PC-9 (cell line): ENCODE data around the gene LSM4. TPM values are rescaled to one million over a fixed set of nuclear protein-coding genes. Genes with fewer than 3 reads are reported as not detected.

Experiments used
- BruUV-seq: library from RNA; stranded (reverse); fragments of 400-500 nt; replicated peaks from 2 replicates; lab custom pipeline; 2021; lab: Mats Ljungman, UMichigan
- CTCF ChIA-PET: fragments of 300-600 bp; sonication (Branson Sonifier 250); formaldehyde crosslinking; loops from one replicate; lab custom pipeline; 2022; ENCODE audit warnings: antibody characterized with exemption; lab: Charles Lee
- POLR2A ChIA-PET: fragments of 300-600 bp; sonication (Branson Sonifier 250); formaldehyde crosslinking; loops from one replicate; lab custom pipeline; 2022; ENCODE audit warnings: antibody characterized with exemption; ENCODE audit not compliant: unreplicated experiment; lab: Charles Lee
- DNase-seq, 2 experiments: peaks; one replicate each; pipeline versions ENCODE4 v3.0.0 to v3.0.0-alpha.2; 2015 to 2022; ENCODE audit warnings: mixed read lengths in 1 of 2
- H2AFZ ChIP-seq: fragments of 200-600 bp; sonication (generic); 2 replicates; pipeline ENCODE4 v1.8.1; 2017; ENCODE audit warnings: antibody characterized with exemption
- H3F3A ChIP-seq: fragments of 200-600 bp; sonication (generic); 2 replicates; pipeline ENCODE4 v1.8.1; 2017; ENCODE audit warnings: antibody characterized with exemption, mild to moderate bottlenecking, low read depth; ENCODE audit not compliant: insufficient read depth
- H3K27ac ChIP-seq: fragments of 200-600 bp; sonication (generic); 2 replicates; pipeline ENCODE4 v1.6.1; 2016; ENCODE audit warnings: mixed run types
- H3K27me3 ChIP-seq: fragments of 200-600 bp; sonication (generic); 2 replicates; pipeline ENCODE4 v1.6.1; 2016; ENCODE audit warnings: low read depth, mixed run types; ENCODE audit not compliant: insufficient read depth
- H3K36me3 ChIP-seq: fragments of 200-600 bp; sonication (generic); 2 replicates; pipeline ENCODE4 v1.6.1; 2016; ENCODE audit warnings: low read depth, mixed run types
- H3K4me1 ChIP-seq: fragments of 200-600 bp; sonication (generic); replicated peaks from 2 replicates; pipeline ENCODE4 v1.6.1; 2016; ENCODE audit warnings: mixed run types; ENCODE audit not compliant: insufficient read depth
- H3K4me2 ChIP-seq: fragments of 200-600 bp; sonication (generic); 2 replicates; pipeline ENCODE4 v1.6.1; 2017; ENCODE audit warnings: mixed run types
- H3K4me3 ChIP-seq: fragments of 200-600 bp; sonication (generic); 2 replicates; pipeline ENCODE4 v1.6.1; 2016; ENCODE audit warnings: mixed run types
- H3K79me2 ChIP-seq: fragments of 200-600 bp; sonication (generic); 2 replicates; pipeline ENCODE4 v1.6.1; 2017; ENCODE audit warnings: low read depth, mixed run types
- H3K9me2 ChIP-seq: fragments of 200-600 bp; sonication (generic); 2 replicates; pipeline ENCODE4 v1.8.1; 2017; ENCODE audit warnings: mild to moderate bottlenecking; ENCODE audit not compliant: insufficient read depth
- H3K9me3 ChIP-seq: fragments of 200-600 bp; sonication (generic); 2 replicates; pipeline ENCODE4 v1.8.1; 2016; ENCODE audit warnings: low read depth; ENCODE audit not compliant: insufficient read depth
- H4K20me1 ChIP-seq: fragments of 200-600 bp; sonication (generic); 2 replicates; pipeline ENCODE4 v1.8.1; 2017; ENCODE audit not compliant: insufficient read depth
- CTCF ChIP-seq: fragments of 200-600 bp; sonication (generic); conservative IDR thresholded peaks from 2 replicates; pipeline ENCODE4 v1.6.1; 2017; ENCODE audit warnings: mixed run types, antibody characterized with exemption, mild to moderate bottlenecking, moderate library complexity
- EZH2 ChIP-seq: fragments of 200-600 bp; sonication (generic); IDR thresholded peaks from 2 replicates; pipeline ENCODE4 v1.8.0; 2017; ENCODE audit warnings: antibody characterized with exemption, low read depth
- intact Hi-C: fragments of 100-400 bp; cut with micrococcal nuclease; formaldehyde crosslinking; loops from one replicate; pipeline ENCODE4 v1.10.0; 2022; ENCODE audit not compliant: unreplicated experiment
- total RNA-seq: library from RNA; stranded (reverse); gene quantifications from 2 replicates; pipeline ENCODE4 v1.2.3, GENCODE V29; 2021

LSM4 gene
- total RNA-seq, 1 experiment from 2014 or later: 323 TPM

- no peak overlapping the region for H3K4me3 ChIP-seq
- no peaks in the 10 kb centered on the region for H3K9me3 ChIP-seq
- no peak overlapping the region for H2AFZ ChIP-seq
- no peaks in the 10 kb centered on the region for H4K20me1 ChIP-seq
- no peak for TF ChIP-seq CTCF
- TF ChIP-seq EZH2: no peak
- no peaks in the 10 kb centered on the region for H3K9me2 ChIP-seq
- no peak overlapping the region for H3K27ac ChIP-seq
- POLR2A ChIA-PET: interaction anchor here (0.6 kb wide), 1 partner anchor 9 kb away, joined by 6 read pairs; no protein-coding TSS in a partner anchor
- peaks cover 49% of the 10 kb centered on the region for H3F3A ChIP-seq
- no peaks in the 10 kb centered on the region for H3K27me3 ChIP-seq
- H3K79me2 ChIP-seq: no peaks in the 10 kb centered on the region; the same call in 1 of the 2 replicates
- peaks cover 28% of the 10 kb centered on the region for H3K4me1 ChIP-seq
- no peak overlapping the region for H3K4me2 ChIP-seq
- no peaks in the 10 kb centered on the region for H3K36me3 ChIP-seq
- no peak for DNase-seq
- intact Hi-C loops: no loop called here
- no TSS peak for BruUV-seq
- CTCF ChIA-PET: interaction anchor here (0.9 to 1.1 kb wide), 2 partner anchors 24 to 137 kb away, joined by 4 to 6 read pairs; no protein-coding TSS in a partner anchor
Measured at GRCh38 chr19:18346091-18346490, 23.2 kb upstream of the LSM4 start.

GRCh38 chr19:18345296-18345695 lies 22.4 kb upstream of the LSM4 start:
- H3K9me3 ChIP-seq: no peaks in the 10 kb centered on the region
- CTCF ChIA-PET: interaction anchor here (0.9 kb wide), 1 partner anchor 24 kb away, joined by 4 read pairs; no protein-coding TSS in a partner anchor
- no peaks in the 10 kb centered on the region for H4K20me1 ChIP-seq
- H3K4me3 ChIP-seq: no peak overlapping the region
- peaks cover 28% of the 10 kb centered on the region for H3K4me1 ChIP-seq
- no peak overlapping the region for H3K4me2 ChIP-seq
- no peaks in the 10 kb centered on the region; the same call in 1 of the 2 replicates for H3K79me2 ChIP-seq
- peaks cover 49% of the 10 kb centered on the region for H3F3A ChIP-seq
- H3K27me3 ChIP-seq: no peaks in the 10 kb centered on the region
- intact Hi-C loops: no loop called here
- no peak overlapping the region for H2AFZ ChIP-seq
- no peaks in the 10 kb centered on the region for H3K9me2 ChIP-seq
- BruUV-seq: no TSS peak
- POLR2A ChIA-PET: interaction anchor here (0.6 kb wide), 1 partner anchor 10 kb away, joined by 6 read pairs; no protein-coding TSS in a partner anchor
- DNase-seq: no peak
- TF ChIP-seq EZH2 (no peak), CTCF (no peak)
- H3K27ac ChIP-seq: no peak overlapping the region
- H3K36me3 ChIP-seq: no peaks in the 10 kb centered on the region

- Histone ChIP-seq H3K4me2 (no peak overlapping the region), H3K4me1 (peaks cover 29% of the 10 kb centered on the region), H3K27ac (peak overlapping the region; percentile 52), H3K4me3 (no peak overlapping the region), H4K20me1 (no peaks in the 10 kb centered on the region), H3K79me2 (no peaks in the 10 kb centered on the region; the same call in 1 of the 2 replicates), H3K36me3 (no peaks in the 10 kb centered on the region), H3K9me2 (no peaks in the 10 kb centered on the region), H3K27me3 (no peaks in the 10 kb centered on the region), H3F3A (peaks cover 51% of the 10 kb centered on the region), H2AFZ (no peak overlapping the region), H3K9me3 (no peaks in the 10 kb centered on the region)
- TF ChIP-seq EZH2 (no peak), CTCF (no peak)
- ChIA-PET POLR2A (interaction anchor here (0.8 kb wide), 1 partner anchor 90 kb away, joined by 3 read pairs; a partner anchor contains a TSS), CTCF (interaction anchor here (0.7 kb wide), 1 partner anchor 62 kb away, joined by 3 read pairs; no protein-coding TSS in a partner anchor)
- intact Hi-C loops: loop anchor here (5.0 kb wide), 1 partner anchor 152 kb away; the partner anchor contains the start of gene MPV17L2
- no TSS peak for BruUV-seq
- no peak for DNase-seq
Measured at GRCh38 chr19:18344582-18344950, 21.7 kb upstream of the LSM4 start.
